ENCODE data around the gene EPHA3. TPM values are rescaled to one million over a fixed set of nuclear protein-coding genes. Genes with fewer than 3 reads are reported as not detected.

The EPHA3 gene
- polyA plus RNA-seq, 1 donor from 2014 or later, result 33.0 TPM

DNA sequence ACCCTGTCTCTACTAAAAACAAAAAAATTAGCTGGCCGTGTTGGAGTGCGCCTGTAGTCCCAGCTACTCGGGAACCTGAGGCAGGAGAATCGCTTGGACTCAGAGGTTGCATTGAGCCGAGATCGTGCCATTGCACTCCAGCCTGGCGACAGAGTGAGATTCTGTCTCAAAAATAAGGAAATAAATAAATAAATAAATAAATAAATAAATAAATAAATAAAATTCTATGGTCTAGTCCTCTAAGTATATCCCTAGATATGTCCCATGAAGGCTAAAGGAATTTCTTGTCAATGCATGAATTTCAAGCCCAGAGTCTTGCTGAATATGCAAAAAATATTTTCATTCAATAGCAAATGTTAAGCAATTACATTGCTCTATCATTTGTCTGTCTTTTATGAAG lies 149.0 kb downstream of the EPHA3 start:
- no peak overlapping the region for H3K9ac ChIP-seq (ENCODE audit: low read length)
- TF ChIP-seq EP300 (conservative IDR thresholded peaks at IDR 0.05; ENCODE audit: poor library complexity, severe bottlenecking), result no peak
- no peak for TF ChIP-seq POLR2AphosphoS5 (IDR thresholded peaks at IDR 0.05)
- TF ChIP-seq EZH2 (IDR thresholded peaks at IDR 0.05; ENCODE audit: borderline replicate concordance, insufficient read depth, low read length, poor library complexity, severe bottlenecking), result no peak
- TF ChIP-seq MXI1 (conservative IDR thresholded peaks at IDR 0.05; ENCODE audit: poor library complexity, severe bottlenecking), result no peak
- TF ChIP-seq, protein P1, sequence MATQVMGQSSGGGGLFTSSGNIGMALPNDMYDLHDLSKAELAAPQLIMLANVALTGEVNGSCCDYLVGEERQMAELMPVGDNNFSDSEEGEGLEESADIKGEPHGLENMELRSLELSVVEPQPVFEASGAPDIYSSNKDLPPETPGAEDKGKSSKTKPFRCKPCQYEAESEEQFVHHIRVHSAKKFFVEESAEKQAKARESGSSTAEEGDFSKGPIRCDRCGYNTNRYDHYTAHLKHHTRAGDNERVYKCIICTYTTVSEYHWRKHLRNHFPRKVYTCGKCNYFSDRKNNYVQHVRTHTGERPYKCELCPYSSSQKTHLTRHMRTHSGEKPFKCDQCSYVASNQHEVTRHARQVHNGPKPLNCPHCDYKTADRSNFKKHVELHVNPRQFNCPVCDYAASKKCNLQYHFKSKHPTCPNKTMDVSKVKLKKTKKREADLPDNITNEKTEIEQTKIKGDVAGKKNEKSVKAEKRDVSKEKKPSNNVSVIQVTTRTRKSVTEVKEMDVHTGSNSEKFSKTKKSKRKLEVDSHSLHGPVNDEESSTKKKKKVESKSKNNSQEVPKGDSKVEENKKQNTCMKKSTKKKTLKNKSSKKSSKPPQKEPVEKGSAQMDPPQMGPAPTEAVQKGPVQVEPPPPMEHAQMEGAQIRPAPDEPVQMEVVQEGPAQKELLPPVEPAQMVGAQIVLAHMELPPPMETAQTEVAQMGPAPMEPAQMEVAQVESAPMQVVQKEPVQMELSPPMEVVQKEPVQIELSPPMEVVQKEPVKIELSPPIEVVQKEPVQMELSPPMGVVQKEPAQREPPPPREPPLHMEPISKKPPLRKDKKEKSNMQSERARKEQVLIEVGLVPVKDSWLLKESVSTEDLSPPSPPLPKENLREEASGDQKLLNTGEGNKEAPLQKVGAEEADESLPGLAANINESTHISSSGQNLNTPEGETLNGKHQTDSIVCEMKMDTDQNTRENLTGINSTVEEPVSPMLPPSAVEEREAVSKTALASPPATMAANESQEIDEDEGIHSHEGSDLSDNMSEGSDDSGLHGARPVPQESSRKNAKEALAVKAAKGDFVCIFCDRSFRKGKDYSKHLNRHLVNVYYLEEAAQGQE (IDR thresholded peaks at IDR 0.05; ENCODE audit: borderline replicate concordance), result no peak
- no peak for TF ChIP-seq SMC3 (conservative IDR thresholded peaks at IDR 0.05; ENCODE audit: poor library complexity)
- no peak for TF ChIP-seq RAD21 (conservative IDR thresholded peaks at IDR 0.05)
- TF ChIP-seq, protein P2, sequence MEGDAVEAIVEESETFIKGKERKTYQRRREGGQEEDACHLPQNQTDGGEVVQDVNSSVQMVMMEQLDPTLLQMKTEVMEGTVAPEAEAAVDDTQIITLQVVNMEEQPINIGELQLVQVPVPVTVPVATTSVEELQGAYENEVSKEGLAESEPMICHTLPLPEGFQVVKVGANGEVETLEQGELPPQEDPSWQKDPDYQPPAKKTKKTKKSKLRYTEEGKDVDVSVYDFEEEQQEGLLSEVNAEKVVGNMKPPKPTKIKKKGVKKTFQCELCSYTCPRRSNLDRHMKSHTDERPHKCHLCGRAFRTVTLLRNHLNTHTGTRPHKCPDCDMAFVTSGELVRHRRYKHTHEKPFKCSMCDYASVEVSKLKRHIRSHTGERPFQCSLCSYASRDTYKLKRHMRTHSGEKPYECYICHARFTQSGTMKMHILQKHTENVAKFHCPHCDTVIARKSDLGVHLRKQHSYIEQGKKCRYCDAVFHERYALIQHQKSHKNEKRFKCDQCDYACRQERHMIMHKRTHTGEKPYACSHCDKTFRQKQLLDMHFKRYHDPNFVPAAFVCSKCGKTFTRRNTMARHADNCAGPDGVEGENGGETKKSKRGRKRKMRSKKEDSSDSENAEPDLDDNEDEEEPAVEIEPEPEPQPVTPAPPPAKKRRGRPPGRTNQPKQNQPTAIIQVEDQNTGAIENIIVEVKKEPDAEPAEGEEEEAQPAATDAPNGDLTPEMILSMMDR (IDR thresholded peaks at IDR 0.05; ENCODE audit: poor library complexity, severe bottlenecking), result no peak
- no peak for TF ChIP-seq TAF1 (IDR thresholded peaks at IDR 0.05; ENCODE audit: low read depth)
- no peak overlapping the region for H2AFZ ChIP-seq (ENCODE audit: low read depth, low read length)
- H3K9me3 ChIP-seq (ENCODE audit: low read length), result no peaks in the 10 kb centered on the region
- H3K36me3 ChIP-seq (ENCODE audit: insufficient read depth, low read length), result no peaks in the 10 kb centered on the region
- no peak overlapping the region for H3K27ac ChIP-seq (ENCODE audit: low read length)
- no peaks in the 10 kb centered on the region for H4K20me1 ChIP-seq (ENCODE audit: insufficient read depth)
- no peaks in the 10 kb centered on the region for H3F3A ChIP-seq (ENCODE audit: insufficient read depth, low read length, poor library complexity, severe bottlenecking)
- no peak overlapping the region for H3K4me3 ChIP-seq (ENCODE audit: low read length)
- no peak overlapping the region for H3K4me2 ChIP-seq (ENCODE audit: low read length)
- no peaks in the 10 kb centered on the region for H3K9me2 ChIP-seq (ENCODE audit: insufficient read depth, low read length)
- H3K79me2 ChIP-seq (replicated peaks; ENCODE audit: insufficient read depth, low read length), result no peaks in the 10 kb centered on the region
- H3K27me3 ChIP-seq (ENCODE audit: insufficient read depth, low read depth, low read length), result no peaks in the 10 kb centered on the region

DNA sequence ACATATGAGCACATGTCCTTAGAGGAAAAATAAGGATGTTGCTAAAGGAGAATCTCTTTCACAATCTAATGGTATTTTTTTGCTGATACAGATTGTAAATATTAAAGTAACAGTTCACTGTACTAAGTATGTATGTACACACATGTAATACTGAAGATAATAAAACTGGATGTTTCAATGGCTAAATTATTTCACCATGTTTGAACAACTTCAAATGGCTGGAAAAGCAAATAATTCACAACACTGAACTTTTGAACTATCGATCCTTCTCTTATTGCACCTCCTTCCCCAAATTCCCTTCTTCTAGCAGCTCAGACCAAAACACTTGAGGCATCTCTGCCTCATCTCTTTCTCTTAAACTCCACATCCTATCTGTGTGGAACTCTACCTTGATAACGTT lies 149.5 kb downstream of the EPHA3 start:
- Histone ChIP-seq H4K20me1 (ENCODE audit: insufficient read depth) (no peaks in the 10 kb centered on the region), H3K4me3 (ENCODE audit: low read length) (no peak overlapping the region), H3K9me3 (ENCODE audit: low read length) (no peaks in the 10 kb centered on the region), H2AFZ (ENCODE audit: low read depth, low read length) (no peak overlapping the region), H3K9ac (ENCODE audit: low read length) (no peak overlapping the region), H3K4me2 (ENCODE audit: low read length) (no peak overlapping the region), H3K27ac (ENCODE audit: low read length) (no peak overlapping the region), H3F3A (ENCODE audit: insufficient read depth, low read length, poor library complexity, severe bottlenecking) (no peaks in the 10 kb centered on the region), H3K27me3 (ENCODE audit: insufficient read depth, low read depth, low read length) (no peaks in the 10 kb centered on the region), H3K79me2 (replicated peaks; ENCODE audit: insufficient read depth, low read length) (no peaks in the 10 kb centered on the region), H3K36me3 (ENCODE audit: insufficient read depth, low read length) (no peaks in the 10 kb centered on the region), H3K9me2 (ENCODE audit: insufficient read depth, low read length) (no peaks in the 10 kb centered on the region)
- TF ChIP-seq EP300 (conservative IDR thresholded peaks at IDR 0.05; ENCODE audit: poor library complexity, severe bottlenecking) (no peak), SMC3 (conservative IDR thresholded peaks at IDR 0.05; ENCODE audit: poor library complexity) (no peak), EZH2 (IDR thresholded peaks at IDR 0.05; ENCODE audit: borderline replicate concordance, insufficient read depth, low read length, poor library complexity, severe bottlenecking) (no peak)
- TF ChIP-seq, protein P1 (IDR thresholded peaks at IDR 0.05; ENCODE audit: borderline replicate concordance), result no peak
- TF ChIP-seq, protein P2 (IDR thresholded peaks at IDR 0.05; ENCODE audit: poor library complexity, severe bottlenecking), result no peak
